Endothelial cell of umbilical vein (primary cell): ENCODE measurements around the gene PITPNB. TPM values are rescaled to one million over a fixed set of nuclear protein-coding genes. Genes with fewer than 3 reads are reported as not detected.

ENCODE experiments used
- BruUV-seq: library from RNA; stranded (reverse); fragments of 400-500 nt; replicated peaks from 2 replicates; lab custom pipeline; 2021; lab: Mats Ljungman, UMichigan
- CTCF ChIA-PET: fragments of 300-600, 350-600 bp; sonication (Branson Sonifier 250); formaldehyde crosslinking; loops from one replicate; lab custom pipeline; 2021; ENCODE audit warnings: antibody characterized with exemption, inconsistent platforms; lab: Charles Lee
- POLR2A ChIA-PET: fragments of 300-600, 350-600 bp; sonication (Branson Sonifier 250); formaldehyde crosslinking; loops from one replicate; lab custom pipeline; 2021; ENCODE audit warnings: antibody characterized with exemption, inconsistent platforms; lab: Charles Lee
- DNase-seq: peaks from one replicate; pipeline ENCODE4 v3.0.0-alpha.2; 2011; ENCODE audit warnings: low read depth, low spot score
- FAIRE-seq: peaks from 2 replicates; lab custom pipeline; 2011; peaks lifted over from hg19 to GRCh38; lab: Jason Lieb, UNC
- H2AFZ ChIP-seq: 2 replicates; pipeline ENCODE4 v1.6.0; 2012; ENCODE audit warnings: low read depth, low read length, control low read depth, inconsistent platforms
- H3K27ac ChIP-seq: 2 replicates; pipeline ENCODE4 v1.5.1; 2011; ENCODE audit warnings: low read depth, mild to moderate bottlenecking, control low read depth, low read length, moderate library complexity; ENCODE audit not compliant: insufficient read depth
- H3K27me3 ChIP-seq, 2 experiments: 2 replicates each; pipeline versions ENCODE4 v1.6.0 to v1.6.1; 2011; ENCODE audit warnings: low read length in 2 of 2, mixed read lengths in 1 of 2; ENCODE audit not compliant: control insufficient read depth in 2 of 2, insufficient read depth in 2 of 2
- H3K36me3 ChIP-seq, 2 experiments: 2 replicates in 1 of 2; 3 replicates in 1 of 2; pipeline ENCODE4 v1.5.1; 2011; ENCODE audit warnings: low read length in 2 of 2, mild to moderate bottlenecking in 1 of 2, moderate library complexity in 1 of 2; ENCODE audit not compliant: control insufficient read depth in 2 of 2, insufficient read depth in 2 of 2; ENCODE audit errors: extremely low read depth in 1 of 2
- H3K4me1 ChIP-seq: 3 replicates; pipeline ENCODE4 v1.5.1; 2011; ENCODE audit warnings: mild to moderate bottlenecking, low read length; ENCODE audit not compliant: control insufficient read depth, insufficient read depth; ENCODE audit errors: extremely low read depth
- H3K4me2 ChIP-seq: 2 replicates; pipeline ENCODE4 v1.6.1; 2011; ENCODE audit warnings: low read length, control low read depth, mixed read lengths; ENCODE audit not compliant: insufficient read depth
- H3K4me3 ChIP-seq, 3 experiments: fragments of 200-600 bp in 1 of 3; sonication (generic), shearing (Covaris generic) in 1 of 3; replicated peaks in 1 of 3; 2 replicates each; pipeline ENCODE4 v1.5.1; 2011 to 2016; ENCODE audit warnings: control low read depth in 3 of 3, low read length in 3 of 3, mild to moderate bottlenecking in 2 of 3, inconsistent platforms in 1 of 3, low read depth in 1 of 3, moderate library complexity in 1 of 3; ENCODE audit not compliant: insufficient read depth in 1 of 3
- H3K79me2 ChIP-seq: 2 replicates; pipeline ENCODE4 v1.6.0; 2012; ENCODE audit warnings: low read length, inconsistent platforms; ENCODE audit not compliant: control insufficient read depth, insufficient read depth
- H3K9ac ChIP-seq: replicated peaks from 2 replicates; pipeline ENCODE3; 2011; ENCODE audit warnings: low read length, control low read depth; ENCODE audit not compliant: insufficient read depth; ENCODE audit errors: extremely low read depth
- H3K9me1 ChIP-seq: replicated peaks from 3 replicates; pipeline ENCODE4 v1.6.0; 2011; ENCODE audit warnings: mild to moderate bottlenecking, low read length; ENCODE audit not compliant: control insufficient read depth, insufficient read depth; ENCODE audit errors: extremely low read depth
- H3K9me3 ChIP-seq: replicated peaks from 2 replicates; pipeline ENCODE4 v1.5.1; 2012; ENCODE audit warnings: low read length, inconsistent platforms; ENCODE audit not compliant: control insufficient read depth, insufficient read depth
- H4K20me1 ChIP-seq: replicated peaks from 2 replicates; pipeline ENCODE3; 2011; ENCODE audit warnings: mild to moderate bottlenecking, low read length; ENCODE audit not compliant: control insufficient read depth, insufficient read depth; ENCODE audit errors: extremely low read depth
- CTCF ChIP-seq, 2 donors: IDR thresholded peaks; 1 replicate in 1 of 2; 2 replicates in 1 of 2; pipeline ENCODE4 v1.5.1; 2011; ENCODE audit warnings: low read length in 2 of 2, mild to moderate bottlenecking in 2 of 2, moderate library complexity in 2 of 2, control low read depth in 1 of 2, inconsistent platforms in 1 of 2, low read depth in 1 of 2; ENCODE audit not compliant: insufficient read depth in 1 of 2; ENCODE audit errors: extremely low read depth in 1 of 2
- EZH2 ChIP-seq: IDR thresholded peaks from 2 replicates; pipeline ENCODE4 v1.6.1; 2012; ENCODE audit warnings: borderline replicate concordance, low read depth, mild to moderate bottlenecking, moderate library complexity, low read length, inconsistent platforms; ENCODE audit not compliant: severe bottlenecking
- FOS ChIP-seq: IDR thresholded peaks from 2 replicates; pipeline ENCODE4 v1.6.1; 2011; ENCODE audit warnings: mild to moderate bottlenecking, low read length, moderate library complexity, borderline replicate concordance; ENCODE audit not compliant: insufficient read depth
- GATA2 ChIP-seq: IDR thresholded peaks from 2 replicates; pipeline ENCODE4 v1.7.0; 2011; ENCODE audit warnings: low read depth, mild to moderate bottlenecking, moderate library complexity, mixed read lengths, low read length; ENCODE audit not compliant: insufficient read length, insufficient read depth
- JUN ChIP-seq: IDR thresholded peaks from 2 replicates; pipeline ENCODE4 v1.6.1; 2011; ENCODE audit warnings: borderline replicate concordance, low read depth; ENCODE audit not compliant: insufficient read length, insufficient read depth
- MAX ChIP-seq: IDR thresholded peaks from 2 replicates; pipeline ENCODE4 v1.6.1; 2011; ENCODE audit not compliant: insufficient read depth, insufficient read length
- MYC ChIP-seq: IDR thresholded peaks from one replicate; pipeline ENCODE4 v1.6.1; 2011; ENCODE audit warnings: mild to moderate bottlenecking, low read depth, low read length
- POLR2A ChIP-seq: IDR thresholded peaks from 2 replicates; pipeline ENCODE4 v1.6.1; 2012; ENCODE audit warnings: low read depth, mild to moderate bottlenecking, control low read depth, low read length
- POLR2AphosphoS5 ChIP-seq: IDR thresholded peaks from 2 replicates; pipeline ENCODE4 v1.6.1; 2012; ENCODE audit warnings: low read depth, mild to moderate bottlenecking, control low read depth, low read length, moderate library complexity; ENCODE audit not compliant: insufficient read depth
- dilution Hi-C: fragments of 300-500 bp; cut with MboI; formaldehyde crosslinking; loops from one replicate; pipeline ENCODE4 v1.15.0; 2019; ENCODE audit warnings: low sequenced_read_pairs; ENCODE audit not compliant: extremely low pct_ligation_motif_present
- intact Hi-C: fragments of 100-400 bp; cut with micrococcal nuclease; formaldehyde crosslinking; loops from one replicate; pipeline ENCODE4 v1.10.0; 2022
- polyA plus RNA-seq, 4 experiments: library from polyadenylated mRNA; depleted of rRNA in 3 of 4; stranded (reverse) in 3 of 4; unstranded in 1 of 4; fragments of >200 nt; gene quantifications; 2 replicates each; pipeline versions ENCODE4 v1.2.1 to v1.2.3, GENCODE V29; 2011 to 2012; ENCODE audit warnings: missing spikeins in 1 of 4
- total RNA-seq: library from RNA; stranded (reverse); gene quantifications from 2 replicates; pipeline ENCODE4 v1.2.3, GENCODE V29; 2021

PITPNB gene
- total and polyA plus RNA-seq, 2 donors (not counting 3 experiments of a cell fraction or from before 2014, with no cell fraction given), result 29.7 to 108 TPM

- Histone ChIP-seq H3K36me3 (peaks cover 7 to 17% of the 10 kb centered on the region in 2 experiments), H3K9ac (no peak overlapping the region), H3K4me3 (no peak overlapping the region), H3K4me1 (peaks cover 14% of the 10 kb centered on the region), H3K27me3 (no peaks in the 10 kb centered on the region), H3K9me3 (no peaks in the 10 kb centered on the region), H3K79me2 (peaks cover 31% of the 10 kb centered on the region), H3K27ac (no peak overlapping the region), H2AFZ (no peak overlapping the region), H3K4me2 (no peak overlapping the region), H3K9me1 (no peaks in the 10 kb centered on the region), H4K20me1 (no peaks in the 10 kb centered on the region)
- intact Hi-C loops, result no loop called here
- no peak for DNase-seq
- dilution Hi-C loops, result no loop called here
- CTCF ChIA-PET, result interaction anchor here (3.2 kb wide), 1 partner anchor 10 kb away, joined by 14 read pairs; no protein-coding TSS in a partner anchor
- BruUV-seq, result no TSS peak
- FAIRE-seq, result no peak
- POLR2A ChIA-PET, result no interaction called here
- TF ChIP-seq CTCF (IDR thresholded peaks at IDR 0.05; ENCODE audit: extremely low read depth in 1 of 2, insufficient read depth in 1 of 2, low read depth in 1 of 2, low read length in 2 of 2) (no peak), POLR2AphosphoS5 (no peak), MYC (no peak), FOS (no peak), JUN (no peak), POLR2A (no peak), EZH2 (no peak), MAX (no peak), GATA2 (no peak)
Observed at GRCh38 chr22:27863001-27863400, 56.1 kb downstream of the PITPNB start.
